Measurements from ENCODE around the gene NRXN3. TPM values are rescaled to one million over a fixed set of nuclear protein-coding genes. Genes with fewer than 3 reads are reported as not detected.

Gene NRXN3
- total RNA-seq, 1 donor, result 2.5 TPM

DNA sequence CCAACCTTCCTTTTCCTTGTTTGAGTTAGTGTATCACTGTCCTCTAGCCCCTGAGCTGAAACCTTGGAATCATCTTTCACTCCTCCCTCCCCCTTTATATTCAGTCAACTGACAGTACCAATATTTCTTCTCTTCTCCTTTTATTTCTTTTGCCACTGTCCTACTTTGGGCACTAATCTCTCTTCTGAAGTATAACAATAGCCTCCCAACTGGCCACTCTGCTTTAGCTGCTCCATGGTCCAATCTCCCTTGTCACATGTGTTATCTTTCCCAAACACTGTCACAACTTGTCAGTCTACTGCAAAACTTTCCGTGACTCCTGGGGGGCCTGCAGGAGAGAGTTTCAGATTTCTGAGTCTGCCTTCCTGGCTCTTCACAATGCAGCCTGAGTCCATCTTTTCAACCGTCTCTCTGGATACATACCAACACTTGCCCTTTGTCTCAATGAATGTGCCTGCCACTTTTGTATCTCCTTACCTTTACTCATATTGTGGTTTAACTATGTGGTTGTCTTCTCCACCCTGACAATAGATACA, 1570.0 kb downstream of the NRXN3 start:
- Histone ChIP-seq H3K36me3 (ENCODE audit: insufficient read depth, low read length) (no peaks in the 10 kb centered on the region), H3K27ac (ENCODE audit: low read depth, low read length) (no peak overlapping the region), H4K20me1 (ENCODE audit: insufficient read depth, low read length) (no peaks in the 10 kb centered on the region), H3K4me2 (ENCODE audit: insufficient read depth, low read length) (no peak overlapping the region), H3K4me1 (ENCODE audit: insufficient read depth, low read length) (no peaks in the 10 kb centered on the region), H3K27me3 (ENCODE audit: insufficient read depth, low read length) (no peaks in the 10 kb centered on the region), H2AFZ (ENCODE audit: low read length) (no peak overlapping the region), H3K9me3 (ENCODE audit: low read depth, low read length) (no peaks in the 10 kb centered on the region), H3K79me2 (ENCODE audit: insufficient read depth, low read length) (no peaks in the 10 kb centered on the region), H3K4me3 (ENCODE audit: insufficient read depth, low read length) (no peak overlapping the region)
- TF ChIP-seq, protein P1, sequence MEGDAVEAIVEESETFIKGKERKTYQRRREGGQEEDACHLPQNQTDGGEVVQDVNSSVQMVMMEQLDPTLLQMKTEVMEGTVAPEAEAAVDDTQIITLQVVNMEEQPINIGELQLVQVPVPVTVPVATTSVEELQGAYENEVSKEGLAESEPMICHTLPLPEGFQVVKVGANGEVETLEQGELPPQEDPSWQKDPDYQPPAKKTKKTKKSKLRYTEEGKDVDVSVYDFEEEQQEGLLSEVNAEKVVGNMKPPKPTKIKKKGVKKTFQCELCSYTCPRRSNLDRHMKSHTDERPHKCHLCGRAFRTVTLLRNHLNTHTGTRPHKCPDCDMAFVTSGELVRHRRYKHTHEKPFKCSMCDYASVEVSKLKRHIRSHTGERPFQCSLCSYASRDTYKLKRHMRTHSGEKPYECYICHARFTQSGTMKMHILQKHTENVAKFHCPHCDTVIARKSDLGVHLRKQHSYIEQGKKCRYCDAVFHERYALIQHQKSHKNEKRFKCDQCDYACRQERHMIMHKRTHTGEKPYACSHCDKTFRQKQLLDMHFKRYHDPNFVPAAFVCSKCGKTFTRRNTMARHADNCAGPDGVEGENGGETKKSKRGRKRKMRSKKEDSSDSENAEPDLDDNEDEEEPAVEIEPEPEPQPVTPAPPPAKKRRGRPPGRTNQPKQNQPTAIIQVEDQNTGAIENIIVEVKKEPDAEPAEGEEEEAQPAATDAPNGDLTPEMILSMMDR (IDR thresholded peaks at IDR 0.05; ENCODE audit: extremely low read depth, low read depth, low read length), result no peak
- peak; percentile 10 for DNase-seq (ENCODE audit: insufficient read length, low spot score, missing footprints)

DNA sequence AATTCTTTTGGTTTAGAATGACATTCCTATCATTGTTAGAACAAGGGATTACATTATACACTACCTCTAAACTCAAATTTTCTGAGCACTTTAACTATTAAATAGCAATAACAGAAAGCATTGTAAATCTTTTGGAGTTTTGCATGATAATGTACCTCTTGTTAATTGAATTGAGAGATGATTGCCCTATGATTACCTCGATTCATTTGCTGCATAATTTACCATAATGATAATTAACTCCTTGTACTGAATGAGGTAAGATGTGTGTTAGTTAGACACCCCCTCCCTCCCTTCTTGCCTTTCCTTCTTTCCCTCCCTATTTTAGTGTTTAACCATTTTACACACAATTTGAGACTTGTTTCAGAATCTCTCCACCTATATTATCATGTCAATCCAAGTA, 1572.0 kb downstream of the NRXN3 start:
- Histone ChIP-seq H3K27me3 (ENCODE audit: insufficient read depth, low read length) (no peaks in the 10 kb centered on the region), H3K4me1 (ENCODE audit: insufficient read depth, low read length) (no peaks in the 10 kb centered on the region), H3K4me2 (ENCODE audit: insufficient read depth, low read length) (no peak overlapping the region), H3K36me3 (ENCODE audit: insufficient read depth, low read length) (no peaks in the 10 kb centered on the region), H3K79me2 (ENCODE audit: insufficient read depth, low read length) (no peaks in the 10 kb centered on the region), H4K20me1 (ENCODE audit: insufficient read depth, low read length) (no peaks in the 10 kb centered on the region), H3K4me3 (ENCODE audit: insufficient read depth, low read length) (no peak overlapping the region), H3K9me3 (ENCODE audit: low read depth, low read length) (no peaks in the 10 kb centered on the region), H2AFZ (ENCODE audit: low read length) (no peak overlapping the region), H3K27ac (ENCODE audit: low read depth, low read length) (no peak overlapping the region)
- TF ChIP-seq, protein P1 (IDR thresholded peaks at IDR 0.05; ENCODE audit: extremely low read depth, low read depth, low read length), result no peak
- DNase-seq (ENCODE audit: insufficient read length, low spot score, missing footprints), result no peak

DNA sequence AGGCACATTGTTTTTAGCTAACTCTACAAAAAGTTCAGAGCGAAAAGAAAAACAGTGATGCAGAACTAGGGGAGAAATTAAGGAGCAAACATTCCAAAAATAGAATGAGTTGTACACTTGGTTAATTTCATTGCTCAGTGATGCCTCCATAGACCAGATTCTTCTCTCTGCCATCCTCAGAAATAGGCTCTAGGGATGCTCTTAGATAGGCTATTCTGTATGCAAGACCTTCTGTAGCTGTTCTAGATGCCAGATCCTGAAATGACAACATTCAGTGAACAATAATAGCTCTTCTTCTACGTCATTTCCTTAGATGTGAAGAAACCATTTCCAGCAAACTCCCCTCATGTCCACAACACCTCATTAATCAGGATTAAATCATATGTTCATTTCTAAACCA, 1574.9 kb downstream of the NRXN3 start:
- Histone ChIP-seq H3K27me3 (ENCODE audit: insufficient read depth, low read length) (no peaks in the 10 kb centered on the region), H3K79me2 (ENCODE audit: insufficient read depth, low read length) (no peaks in the 10 kb centered on the region), H3K4me3 (ENCODE audit: insufficient read depth, low read length) (no peak overlapping the region), H3K4me2 (ENCODE audit: insufficient read depth, low read length) (no peak overlapping the region), H3K4me1 (ENCODE audit: insufficient read depth, low read length) (no peaks in the 10 kb centered on the region), H2AFZ (ENCODE audit: low read length) (no peak overlapping the region), H3K9me3 (ENCODE audit: low read depth, low read length) (no peaks in the 10 kb centered on the region), H4K20me1 (ENCODE audit: insufficient read depth, low read length) (no peaks in the 10 kb centered on the region), H3K27ac (ENCODE audit: low read depth, low read length) (no peak overlapping the region), H3K36me3 (ENCODE audit: insufficient read depth, low read length) (no peaks in the 10 kb centered on the region)
- TF ChIP-seq, protein P1 (IDR thresholded peaks at IDR 0.05; ENCODE audit: extremely low read depth, low read depth, low read length), result no peak
- no peak for DNase-seq (ENCODE audit: insufficient read length, low spot score, missing footprints)

DNA sequence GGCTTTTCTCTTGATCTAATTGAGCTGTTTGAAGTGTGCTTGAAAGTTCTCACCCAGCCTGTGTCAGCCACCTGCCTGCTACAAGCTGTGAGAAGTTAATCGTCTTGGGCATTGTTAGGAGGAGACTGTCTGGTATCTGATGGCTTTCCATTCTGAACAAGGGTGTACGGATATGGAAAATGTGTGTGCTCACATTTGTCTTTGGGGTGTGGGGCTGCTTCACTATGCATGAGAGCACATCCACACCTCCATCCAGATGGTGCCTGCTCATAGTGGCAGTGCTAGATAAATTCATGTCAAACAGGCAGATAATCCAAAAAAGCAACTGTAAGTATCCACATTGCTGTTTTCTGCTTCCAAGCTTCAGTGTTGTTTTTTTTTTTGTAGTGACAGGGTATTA, 1578.9 kb downstream of the NRXN3 start:
- Histone ChIP-seq H3K27ac (ENCODE audit: low read depth, low read length) (no peak overlapping the region), H3K4me3 (ENCODE audit: insufficient read depth, low read length) (no peak overlapping the region), H3K4me1 (ENCODE audit: insufficient read depth, low read length) (no peaks in the 10 kb centered on the region), H3K27me3 (ENCODE audit: insufficient read depth, low read length) (no peaks in the 10 kb centered on the region), H3K36me3 (ENCODE audit: insufficient read depth, low read length) (no peaks in the 10 kb centered on the region), H2AFZ (ENCODE audit: low read length) (no peak overlapping the region), H3K9me3 (ENCODE audit: low read depth, low read length) (no peaks in the 10 kb centered on the region), H3K79me2 (ENCODE audit: insufficient read depth, low read length) (no peaks in the 10 kb centered on the region), H3K4me2 (ENCODE audit: insufficient read depth, low read length) (no peak overlapping the region), H4K20me1 (ENCODE audit: insufficient read depth, low read length) (no peaks in the 10 kb centered on the region)
- no peak for DNase-seq (ENCODE audit: insufficient read length, low spot score, missing footprints)
- TF ChIP-seq, protein P1 (IDR thresholded peaks at IDR 0.05; ENCODE audit: extremely low read depth, low read depth, low read length), result no peak

Data from osteoblast (primary cell).